MCF 10A (cell line): ENCODE data around the gene TPX2. TPM values are rescaled to one million over a fixed set of nuclear protein-coding genes. Genes with fewer than 3 reads are reported as not detected.

ENCODE experiments used
- BruUV-seq: library from RNA; stranded (reverse); fragments of 400-500 nt; replicated peaks from 2 replicates; lab custom pipeline; 2021; lab: Mats Ljungman, UMichigan
- CTCF ChIA-PET: fragments of 300-600 bp; sonication (Branson Sonifier 250); formaldehyde crosslinking; extraction: SDS; loops from one replicate; lab custom pipeline; 2021; ENCODE audit warnings: antibody characterized with exemption, inconsistent platforms; lab: Yijun Ruan, JAX
- POLR2A ChIA-PET: fragments of 300-600, 350-650 bp; sonication (Branson Sonifier 250); formaldehyde crosslinking; extraction: SDS; loops from one replicate; lab custom pipeline; 2020; ENCODE audit warnings: antibody characterized with exemption, inconsistent platforms; lab: Yijun Ruan, JAX
- DNase-seq: peaks from one replicate; pipeline ENCODE4 v3.0.0-alpha.2; 2018; ENCODE audit not compliant: unreplicated experiment
- H3K27ac Mint-ChIP-seq: one replicate; pipeline ENCODE4 v1.8.0; 2022; ENCODE audit warnings: mild to moderate bottlenecking, low read depth, mixed read lengths; ENCODE audit not compliant: unreplicated experiment
- H3K27me3 Mint-ChIP-seq: one replicate; pipeline ENCODE4 v1.8.0; 2022; ENCODE audit warnings: mixed read lengths; ENCODE audit not compliant: insufficient read depth, unreplicated experiment
- H3K36me3 Mint-ChIP-seq: one replicate; pipeline ENCODE4 v1.8.0; 2022; ENCODE audit warnings: mild to moderate bottlenecking, moderate library complexity, mixed read lengths; ENCODE audit not compliant: insufficient read depth, unreplicated experiment
- H3K4me1 Mint-ChIP-seq: one replicate; pipeline ENCODE4 v1.8.0; 2022; ENCODE audit warnings: mixed read lengths; ENCODE audit not compliant: insufficient read depth, unreplicated experiment
- H3K4me3 Mint-ChIP-seq: one replicate; pipeline ENCODE4 v1.8.0; 2022; ENCODE audit warnings: mild to moderate bottlenecking, moderate library complexity, mixed read lengths; ENCODE audit not compliant: unreplicated experiment
- H3K9me3 Mint-ChIP-seq: one replicate; pipeline ENCODE4 v1.8.0; 2022; ENCODE audit warnings: mixed read lengths; ENCODE audit not compliant: unreplicated experiment
- CTCF ChIP-seq: fragments of 200-600 bp; IDR thresholded peaks from one replicate; pipeline ENCODE4 v1.8.0; 2022; ENCODE audit warnings: antibody characterized with exemption, mild to moderate bottlenecking; ENCODE audit not compliant: unreplicated experiment
- intact Hi-C: fragments of 100-400 bp; cut with micrococcal nuclease; formaldehyde crosslinking; loops from 2 replicates; pipeline ENCODE4 v1.14.1; 2022
- total RNA-seq: library from RNA; stranded (reverse); gene quantifications from 2 replicates; pipeline ENCODE4 v1.2.3, GENCODE V29; 2022

TPX2 gene
- total RNA-seq, 1 experiment from 2014 or later, result 79.6 TPM

GRCh38 chr20:31819083-31819784, 80.1 kb downstream of the TPX2 start, which contains the start of gene MYLK2:
TSS of gene MYLK2 (plus strand) at chr20:31819356. CDS start at chr20:31819581, 225 bp downstream.
- Mint-ChIP-seq H3K27ac (no peak within 1 kb of the TSS), H3K4me3 (no peak within 1 kb of the TSS), H3K9me3 (no peaks in the 10 kb centered on the region), H3K4me1 (no peaks in the 10 kb centered on the region), H3K27me3 (no peaks in the 10 kb centered on the region), H3K36me3 (no peaks in the 10 kb centered on the region)
- no peak for TF ChIP-seq CTCF
- no TSS peak for BruUV-seq
- CTCF ChIA-PET, result interaction anchor here (0.5 to 7.3 kb wide), 7 partner anchors 26 to 495 kb away, joined by 3 to 45 read pairs (median 4); partner anchors contain the start of gene FOXS1
- DNase-seq, result no peak
- intact Hi-C loops, result no loop called here
- POLR2A ChIA-PET, result no interaction called here

GRCh38 chr20:31820228-31820627, 81.1 kb downstream of the TPX2 start:
- Mint-ChIP-seq H3K27ac (no peak overlapping the region), H3K36me3 (no peaks in the 10 kb centered on the region), H3K4me3 (no peak overlapping the region), H3K9me3 (no peaks in the 10 kb centered on the region), H3K4me1 (no peaks in the 10 kb centered on the region), H3K27me3 (no peaks in the 10 kb centered on the region)
- DNase-seq, result no peak
- POLR2A ChIA-PET, result no interaction called here
- no TSS peak for BruUV-seq
- CTCF ChIA-PET, result interaction anchor here (1.5 to 7.3 kb wide), 2 partner anchors 32 to 210 kb away, joined by 3 to 45 read pairs; no protein-coding TSS in a partner anchor
- intact Hi-C loops, result loop anchor here (5.0 kb wide), 1 partner anchor 387 kb away; the partner anchor contains the start of genes PLAGL2 and POFUT1
- TF ChIP-seq CTCF, result no peak

- CTCF ChIA-PET, result interaction anchor here (0.6 to 7.3 kb wide), 14 partner anchors 10 to 956 kb away, joined by 3 to 158 read pairs (median 5); no protein-coding TSS in a partner anchor
- BruUV-seq, result no TSS peak
Observed at GRCh38 chr20:31821427-31821826, 82.3 kb downstream of the TPX2 start.

More at GRCh38 chr20:31821427-31821826, 82.3 kb downstream of the TPX2 start:
- Mint-ChIP-seq H3K27me3 (no peaks in the 10 kb centered on the region), H3K4me1 (no peaks in the 10 kb centered on the region), H3K36me3 (no peaks in the 10 kb centered on the region), H3K9me3 (no peaks in the 10 kb centered on the region), H3K27ac (no peak overlapping the region), H3K4me3 (no peak overlapping the region)
- no peak for TF ChIP-seq CTCF
- POLR2A ChIA-PET, result interaction anchor here (0.7 kb wide), 1 partner anchor 622 kb away, joined by 4 read pairs; no protein-coding TSS in a partner anchor
- DNase-seq, result no peak
- intact Hi-C loops, result loop anchor here (5.0 kb wide), 1 partner anchor 386 kb away; the partner anchor contains the start of genes PLAGL2 and POFUT1
